Measurements from ENCODE around the gene DYTN. TPM values are rescaled to one million over a fixed set of nuclear protein-coding genes. Genes with fewer than 3 reads are reported as not detected.

DYTN gene
- total RNA-seq, 1 donor from 2014 or later, result not detected

GRCh38 chr2:206698811-206699210 is 19.4 kb downstream of the DYTN start:
- intact Hi-C loops (cut with micrococcal nuclease), result loop anchor here (10.0 kb wide), 1 partner anchor 786 kb away; no protein-coding TSS in a partner anchor
- no peak for DNase-seq
- Histone ChIP-seq H3K4me3 (no peak overlapping the region), H3K36me3 (no peaks in the 10 kb centered on the region), H3K4me1 (no peaks in the 10 kb centered on the region), H3K9me3 (replicated peaks) (no peaks in the 10 kb centered on the region), H3K27me3 (ENCODE audit: low read depth) (peaks cover 30% of the 10 kb centered on the region), H3K27ac (replicated peaks) (no peak overlapping the region)
- TF ChIP-seq, protein P1, sequence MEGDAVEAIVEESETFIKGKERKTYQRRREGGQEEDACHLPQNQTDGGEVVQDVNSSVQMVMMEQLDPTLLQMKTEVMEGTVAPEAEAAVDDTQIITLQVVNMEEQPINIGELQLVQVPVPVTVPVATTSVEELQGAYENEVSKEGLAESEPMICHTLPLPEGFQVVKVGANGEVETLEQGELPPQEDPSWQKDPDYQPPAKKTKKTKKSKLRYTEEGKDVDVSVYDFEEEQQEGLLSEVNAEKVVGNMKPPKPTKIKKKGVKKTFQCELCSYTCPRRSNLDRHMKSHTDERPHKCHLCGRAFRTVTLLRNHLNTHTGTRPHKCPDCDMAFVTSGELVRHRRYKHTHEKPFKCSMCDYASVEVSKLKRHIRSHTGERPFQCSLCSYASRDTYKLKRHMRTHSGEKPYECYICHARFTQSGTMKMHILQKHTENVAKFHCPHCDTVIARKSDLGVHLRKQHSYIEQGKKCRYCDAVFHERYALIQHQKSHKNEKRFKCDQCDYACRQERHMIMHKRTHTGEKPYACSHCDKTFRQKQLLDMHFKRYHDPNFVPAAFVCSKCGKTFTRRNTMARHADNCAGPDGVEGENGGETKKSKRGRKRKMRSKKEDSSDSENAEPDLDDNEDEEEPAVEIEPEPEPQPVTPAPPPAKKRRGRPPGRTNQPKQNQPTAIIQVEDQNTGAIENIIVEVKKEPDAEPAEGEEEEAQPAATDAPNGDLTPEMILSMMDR (IDR thresholded peaks at IDR 0.05; ENCODE audit: borderline replicate concordance), result no peak

DNA sequence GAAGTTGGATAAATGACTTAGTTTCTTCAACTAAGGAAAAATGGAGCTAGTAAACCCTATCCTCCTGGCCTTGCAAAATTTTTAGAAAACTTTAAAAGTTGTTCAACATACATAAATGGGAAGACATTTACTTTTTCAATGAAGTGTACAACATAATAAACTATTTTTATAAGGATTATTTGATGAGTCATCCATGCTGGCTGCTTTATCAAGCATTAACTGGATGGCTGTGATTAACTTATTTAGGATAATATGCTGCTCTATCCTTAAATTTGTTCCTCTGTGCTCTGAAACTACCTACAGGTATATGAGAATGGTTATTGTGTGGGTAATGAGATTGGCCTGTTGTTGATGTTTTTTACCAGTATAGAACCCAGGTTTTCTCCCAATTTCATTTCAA is 21.3 kb downstream of the DYTN start:
- intact Hi-C loops (cut with micrococcal nuclease), result loop anchor here (10.0 kb wide), 1 partner anchor 788 kb away; no protein-coding TSS in a partner anchor
- H3K27ac ChIP-seq (replicated peaks), result no peak overlapping the region

GRCh38 chr2:206693399-206694137 is 24.6 kb downstream of the DYTN start:
- peaks cover under 1% of the 10 kb centered on the region for H3K27me3 ChIP-seq (ENCODE audit: low read depth)
- H3K4me3 ChIP-seq, result no peak overlapping the region
- TF ChIP-seq, protein P1 (IDR thresholded peaks at IDR 0.05; ENCODE audit: borderline replicate concordance), result peak; percentile 70
- no peak overlapping the region for H3K27ac ChIP-seq (replicated peaks)
- DNase-seq, result no peak
- H3K4me1 ChIP-seq, result no peaks in the 10 kb centered on the region
- no peaks in the 10 kb centered on the region for H3K36me3 ChIP-seq
- intact Hi-C loops (cut with micrococcal nuclease), result loop anchor here (5.0 to 10.0 kb wide), 2 partner anchors 89 to 791 kb away; no protein-coding TSS in a partner anchor
- no peaks in the 10 kb centered on the region for H3K9me3 ChIP-seq (replicated peaks)

More for the DNA sequence above, 21.3 kb downstream of the DYTN start:
- Histone ChIP-seq H3K27me3 (ENCODE audit: low read depth) (peaks cover 30% of the 10 kb centered on the region), H3K4me3 (no peak overlapping the region), H3K9me3 (replicated peaks) (no peaks in the 10 kb centered on the region), H3K4me1 (no peaks in the 10 kb centered on the region), H3K36me3 (no peaks in the 10 kb centered on the region)
- TF ChIP-seq, protein P1 (IDR thresholded peaks at IDR 0.05; ENCODE audit: borderline replicate concordance), result no peak
- DNase-seq, result no peak

- intact Hi-C loops (cut with micrococcal nuclease), result loop anchor here (5.0 to 10.0 kb wide), 2 partner anchors 89 to 792 kb away; no protein-coding TSS in a partner anchor
These were observed 25.2 kb downstream of the DYTN start for GRCh38 chr2:206692971-206693370.

DNA sequence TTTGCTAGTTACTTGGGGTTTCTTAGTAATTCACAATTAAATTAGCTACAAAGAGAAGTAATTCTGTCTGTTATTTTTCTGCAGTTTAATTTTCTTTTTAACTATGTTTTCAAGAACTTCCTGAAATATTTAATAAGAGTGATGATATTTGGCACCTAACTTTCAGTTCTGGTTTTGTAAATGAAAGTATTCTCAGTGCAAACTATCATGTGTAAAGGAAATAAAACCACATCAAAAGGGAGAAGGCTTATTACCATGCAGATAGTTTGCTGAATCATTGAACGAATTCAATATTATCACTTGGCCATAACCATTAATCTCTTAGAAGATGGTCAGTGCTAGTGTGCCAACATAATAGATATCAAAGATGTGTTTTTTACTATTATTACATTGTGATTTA is 29.2 kb downstream of the DYTN start:
- intact Hi-C loops (cut with micrococcal nuclease), result no loop called here
- Histone ChIP-seq H3K27ac (replicated peaks) (no peak overlapping the region), H3K27me3 (ENCODE audit: low read depth) (peaks cover 23% of the 10 kb centered on the region), H3K4me1 (no peaks in the 10 kb centered on the region), H3K4me3 (no peak overlapping the region), H3K9me3 (replicated peaks) (no peaks in the 10 kb centered on the region), H3K36me3 (no peaks in the 10 kb centered on the region)
- no peak for DNase-seq
- TF ChIP-seq, protein P1 (IDR thresholded peaks at IDR 0.05; ENCODE audit: borderline replicate concordance), result no peak

More at GRCh38 chr2:206692971-206693370, 25.2 kb downstream of the DYTN start:
- no peaks in the 10 kb centered on the region for H3K4me1 ChIP-seq
- no peak overlapping the region for H3K27ac ChIP-seq (replicated peaks)
- no peaks in the 10 kb centered on the region for H3K9me3 ChIP-seq (replicated peaks)
- TF ChIP-seq, protein P1 (IDR thresholded peaks at IDR 0.05; ENCODE audit: borderline replicate concordance), result no peak
- no peaks in the 10 kb centered on the region for H3K36me3 ChIP-seq
- no peaks in the 10 kb centered on the region for H3K27me3 ChIP-seq (ENCODE audit: low read depth)
- no peak for DNase-seq
- no peak overlapping the region for H3K4me3 ChIP-seq

Measured in left ventricle myocardium inferior (tissue), 1 donor.